UCSD-AML1 (cell line): ENCODE results near the gene NCAN.

Source experiments
- DNase-seq: peaks from one replicate; lab custom pipeline; 2025; ENCODE audit not compliant: unreplicated experiment; lab: John Stamatoyannopoulos, UW

NCAN gene

DNA sequence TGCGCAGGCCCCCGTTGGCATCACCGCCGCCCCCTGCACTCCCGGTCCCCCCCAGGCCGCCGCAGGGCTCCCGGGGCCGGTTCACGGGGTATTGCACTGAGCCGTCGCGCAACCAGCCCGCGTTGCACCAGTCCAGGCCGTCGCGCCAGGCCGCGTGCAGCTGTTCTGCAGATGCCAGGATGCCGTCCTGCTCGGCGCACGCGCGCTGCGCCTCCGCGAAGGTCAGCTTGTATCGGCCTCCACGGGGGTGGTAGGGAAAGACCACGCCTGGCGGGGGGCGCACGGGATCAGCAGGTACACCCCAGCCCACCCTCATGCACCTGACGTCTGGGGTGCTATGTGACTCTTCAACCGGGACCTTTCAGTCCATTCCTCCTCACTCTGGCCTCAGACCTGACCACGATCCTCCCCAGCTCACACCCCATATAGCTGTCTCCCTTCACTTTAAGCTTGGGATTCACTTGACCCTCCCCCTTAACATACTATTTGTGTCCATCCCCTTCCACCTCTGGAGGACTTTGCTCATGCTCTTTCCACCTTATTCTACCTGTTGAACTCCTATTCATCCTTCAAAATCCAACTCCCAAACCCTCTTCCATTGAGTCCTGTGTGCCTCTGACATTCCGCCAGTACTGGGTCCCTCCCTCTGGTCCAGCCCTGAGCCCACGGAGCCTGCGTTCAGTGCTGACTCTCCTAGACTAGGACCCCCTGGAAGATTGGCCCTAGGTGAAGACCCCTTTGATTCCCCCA is 47.0 kb downstream of the NCAN start:
- no peak for DNase-seq

DNA sequence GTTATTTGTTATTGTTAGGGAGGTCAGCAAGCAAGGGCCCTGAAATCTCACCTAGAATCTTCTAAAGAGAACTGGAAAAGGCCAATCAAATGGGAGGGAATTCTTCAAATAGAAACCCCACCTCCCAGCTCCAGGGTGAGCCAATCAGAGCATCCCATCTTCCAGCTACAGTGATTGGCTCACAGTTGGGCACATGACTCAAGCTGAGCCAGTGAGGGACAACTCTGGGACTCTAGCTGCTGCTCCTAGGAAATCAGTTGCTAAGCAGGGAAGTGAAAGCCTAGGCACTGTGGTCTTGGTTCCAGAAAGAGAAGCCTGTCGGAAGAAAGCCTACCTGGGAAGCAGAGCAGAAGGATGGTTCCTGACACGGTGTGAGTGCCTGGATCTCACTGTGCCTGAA is 48.0 kb downstream of the NCAN start:
- DNase-seq: no peak

DNA sequence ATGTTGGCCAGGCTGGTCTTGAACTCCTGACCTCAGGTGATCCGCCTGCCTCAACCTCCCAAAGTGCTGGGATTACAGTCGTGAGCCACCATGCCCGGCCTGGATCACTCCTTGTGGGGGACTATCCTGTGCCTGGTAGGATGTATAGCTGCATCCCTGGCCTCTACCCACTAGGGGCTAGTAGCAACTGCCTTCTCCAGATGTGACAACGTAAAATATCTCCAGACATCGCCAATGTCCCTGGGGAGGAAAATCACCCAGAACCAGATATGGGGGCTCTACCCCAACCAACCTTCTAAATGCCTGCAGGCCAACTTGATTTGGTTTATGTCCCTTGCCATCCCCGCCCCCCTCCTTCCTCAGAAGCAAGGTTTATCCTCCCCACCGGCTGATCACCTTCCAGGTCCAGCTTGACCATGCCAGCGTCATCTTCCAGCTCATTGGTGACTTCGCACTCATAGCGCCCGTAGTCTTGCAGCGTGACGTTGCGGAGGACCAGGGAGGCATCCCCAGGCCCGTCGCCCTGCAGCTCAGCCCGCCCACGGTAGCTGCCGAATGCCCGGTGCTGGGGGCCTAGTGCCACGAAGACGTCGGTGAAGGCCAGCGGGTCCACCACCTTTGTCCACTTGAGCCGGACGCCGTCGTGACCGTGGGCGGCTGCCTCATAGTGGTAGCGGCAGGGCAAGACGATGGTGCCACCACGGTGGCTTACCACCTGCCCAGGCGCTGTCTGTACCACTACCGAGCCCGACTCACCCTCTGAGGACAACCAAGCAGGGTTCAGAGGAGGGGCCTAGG is 48.9 kb downstream of the NCAN start:
- no peak for DNase-seq

DNA sequence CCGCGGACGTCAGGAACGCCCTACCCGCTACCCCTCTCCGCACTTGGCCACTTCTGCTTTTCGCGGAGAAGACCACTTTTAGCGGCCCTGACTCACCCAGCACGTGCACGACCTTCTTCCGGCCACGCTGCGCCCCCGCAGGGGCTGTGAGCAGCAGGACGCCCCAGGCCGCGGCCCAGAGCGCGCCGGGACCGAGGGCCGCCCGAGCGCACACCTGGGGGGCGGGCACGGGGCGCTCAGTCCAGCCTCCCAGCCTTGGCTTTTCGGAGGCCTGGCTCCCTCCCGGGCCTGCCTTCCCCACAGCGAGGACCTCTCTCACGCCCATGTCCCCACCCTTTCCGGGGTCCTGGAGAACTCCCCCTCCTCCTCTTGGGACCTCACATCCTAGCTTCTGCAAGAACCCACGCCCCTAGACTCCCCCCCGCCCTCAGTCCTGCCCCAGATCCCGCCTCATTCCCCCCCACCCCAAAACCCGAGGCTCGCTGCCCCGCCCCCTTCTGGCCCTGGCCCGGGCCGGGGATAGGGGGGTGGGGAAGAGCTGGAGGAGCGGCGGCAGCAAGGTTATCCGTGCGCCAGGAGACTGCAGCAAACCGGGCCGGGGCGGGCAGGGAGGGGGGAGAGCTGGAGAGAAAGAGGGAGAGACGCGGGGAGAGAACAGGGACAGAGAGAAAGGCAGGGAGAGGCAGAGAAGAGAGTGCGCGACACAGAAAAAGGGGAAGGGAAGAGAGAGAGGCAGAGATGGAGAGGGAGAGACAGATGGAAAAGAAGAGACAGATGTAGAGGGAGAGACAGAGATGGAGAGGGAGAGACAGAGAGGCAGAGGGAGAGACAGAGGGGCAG is 49.8 kb downstream of the NCAN start:
- no peak for DNase-seq

DNA sequence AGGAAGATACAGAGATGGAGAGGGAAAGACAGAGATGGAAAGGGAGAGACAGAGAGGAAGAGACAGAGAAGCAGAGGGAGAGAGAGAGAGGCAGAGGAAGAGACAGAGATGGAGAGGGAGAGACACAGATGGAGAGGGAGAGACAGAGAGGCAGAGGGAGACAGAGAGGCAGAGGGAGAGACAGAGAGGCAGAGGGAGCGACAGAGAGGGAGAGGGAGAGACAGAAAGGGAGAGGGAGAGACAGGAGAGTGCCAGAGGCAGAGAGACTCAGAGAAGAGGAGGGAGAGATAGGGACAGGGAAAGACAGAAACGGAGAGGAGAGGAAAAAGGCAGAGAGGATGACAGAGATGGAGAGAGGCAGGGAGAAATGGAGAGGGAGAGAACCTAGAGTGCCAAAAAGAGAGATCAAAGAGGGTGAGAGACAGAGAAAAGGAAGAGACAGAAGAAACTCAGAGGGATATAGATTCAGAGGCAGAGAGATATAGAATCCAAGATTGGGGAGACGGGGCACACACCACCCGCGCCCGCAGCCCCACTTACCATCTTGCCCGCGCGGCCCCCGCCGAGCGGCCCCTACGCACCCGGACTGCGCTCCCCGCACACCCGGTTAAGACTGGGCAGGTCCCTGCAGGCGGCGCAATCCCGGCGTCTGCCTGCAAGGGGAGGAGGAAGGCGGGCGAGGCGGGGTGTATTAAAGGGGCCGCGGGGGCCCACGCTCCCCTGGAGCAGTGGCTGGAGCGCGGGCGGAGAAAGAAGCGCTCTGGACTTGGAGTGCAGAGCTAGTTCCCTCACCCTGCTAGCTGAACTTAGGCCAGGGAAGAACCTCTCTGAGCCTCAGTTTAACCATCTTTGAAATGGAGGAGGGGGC is 50.7 kb downstream of the NCAN start:
- no peak for DNase-seq

DNA sequence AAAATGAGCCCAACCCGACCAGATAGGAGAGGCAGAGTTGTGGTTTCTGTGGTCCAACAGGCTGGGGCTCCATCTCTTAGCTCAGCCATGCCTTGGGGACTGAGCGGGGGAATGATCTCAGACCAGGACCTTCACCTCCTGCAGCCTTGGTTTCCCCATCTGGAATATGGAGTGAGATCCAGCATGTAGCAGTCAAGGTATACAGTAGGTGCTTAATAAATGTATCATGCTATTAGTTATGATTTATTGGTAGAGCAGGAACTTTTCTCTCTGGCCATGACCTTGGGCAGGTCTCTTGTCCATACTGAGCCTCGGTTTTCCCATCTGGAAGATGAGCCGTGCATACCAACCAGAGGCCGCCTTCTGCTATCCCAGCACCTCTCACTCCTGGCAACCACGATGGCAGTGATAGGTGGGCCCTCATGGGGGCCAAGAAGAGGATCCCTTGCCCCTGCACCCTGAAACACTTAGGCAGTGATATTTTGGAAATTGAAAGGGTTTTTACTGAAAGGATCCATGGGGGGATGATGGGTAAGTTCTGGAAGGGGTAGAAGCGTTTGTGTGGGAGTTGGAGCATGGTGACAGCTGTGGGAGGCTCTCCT is 52.2 kb downstream of the NCAN start:
- DNase-seq: no peak

DNA sequence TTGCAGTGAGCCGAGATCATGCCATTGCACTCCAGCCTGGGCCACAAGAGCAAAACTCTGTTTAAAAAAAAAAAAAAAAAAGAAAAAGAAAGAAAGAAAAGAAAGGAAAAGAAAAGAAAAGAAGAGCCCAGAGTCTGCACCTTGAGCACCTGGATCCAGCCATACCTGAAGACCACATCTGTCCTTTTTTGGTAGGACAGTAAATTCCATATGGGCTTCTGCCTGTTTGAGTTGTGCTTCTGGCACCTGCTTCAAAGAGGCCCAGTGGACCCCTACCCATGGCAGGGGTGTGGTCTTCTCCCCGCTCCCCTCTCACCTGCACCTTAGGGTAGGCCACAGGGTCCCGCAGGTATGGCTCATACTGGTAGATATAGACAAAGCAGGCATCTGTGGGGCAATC is 55.5 kb downstream of the NCAN start:
- DNase-seq: no peak

DNA sequence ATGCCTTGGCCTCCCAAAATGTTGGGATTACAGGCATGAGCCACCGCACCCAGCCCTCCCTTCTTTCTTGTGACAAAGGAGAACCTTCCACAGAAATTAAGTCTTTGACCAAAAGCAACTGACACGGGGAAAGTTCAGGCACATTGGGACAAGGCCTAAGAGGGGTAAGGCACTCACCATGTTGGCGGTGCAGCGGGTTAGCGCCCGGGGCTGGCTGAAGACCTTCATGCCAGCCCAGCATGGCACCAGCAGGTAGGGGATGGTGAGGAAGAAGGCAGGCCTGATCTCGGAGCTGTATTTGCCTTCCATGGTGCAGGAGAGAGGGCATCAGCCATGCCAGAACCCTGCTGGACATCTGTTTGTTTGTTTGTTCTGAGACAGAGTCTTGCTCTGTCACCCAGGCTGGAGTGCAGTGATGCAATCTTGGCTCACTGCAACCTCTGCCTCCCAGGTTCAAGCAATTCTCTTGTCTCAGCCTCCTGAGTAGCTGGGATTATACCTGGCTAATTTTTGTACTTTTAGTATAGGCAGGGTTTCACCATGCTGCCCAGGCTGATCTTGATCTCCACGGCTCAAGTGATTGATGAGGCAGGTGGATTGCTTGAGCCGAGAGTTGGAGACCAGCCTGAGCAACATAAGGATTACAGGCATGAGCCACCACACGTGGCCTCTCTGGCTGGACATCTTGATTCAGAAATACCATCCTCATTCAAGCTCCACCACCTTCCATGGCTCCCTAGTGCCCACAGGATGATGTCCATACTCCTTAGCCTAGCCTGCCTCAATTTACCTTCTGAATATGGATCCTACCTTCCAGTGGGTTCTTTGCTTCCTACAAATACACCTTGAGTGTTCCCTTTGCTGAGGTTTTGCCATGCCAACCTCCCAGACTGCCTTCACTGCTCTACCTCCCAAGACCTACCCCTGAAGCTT is 57.0 kb downstream of the NCAN start:
- no peak for DNase-seq

DNA sequence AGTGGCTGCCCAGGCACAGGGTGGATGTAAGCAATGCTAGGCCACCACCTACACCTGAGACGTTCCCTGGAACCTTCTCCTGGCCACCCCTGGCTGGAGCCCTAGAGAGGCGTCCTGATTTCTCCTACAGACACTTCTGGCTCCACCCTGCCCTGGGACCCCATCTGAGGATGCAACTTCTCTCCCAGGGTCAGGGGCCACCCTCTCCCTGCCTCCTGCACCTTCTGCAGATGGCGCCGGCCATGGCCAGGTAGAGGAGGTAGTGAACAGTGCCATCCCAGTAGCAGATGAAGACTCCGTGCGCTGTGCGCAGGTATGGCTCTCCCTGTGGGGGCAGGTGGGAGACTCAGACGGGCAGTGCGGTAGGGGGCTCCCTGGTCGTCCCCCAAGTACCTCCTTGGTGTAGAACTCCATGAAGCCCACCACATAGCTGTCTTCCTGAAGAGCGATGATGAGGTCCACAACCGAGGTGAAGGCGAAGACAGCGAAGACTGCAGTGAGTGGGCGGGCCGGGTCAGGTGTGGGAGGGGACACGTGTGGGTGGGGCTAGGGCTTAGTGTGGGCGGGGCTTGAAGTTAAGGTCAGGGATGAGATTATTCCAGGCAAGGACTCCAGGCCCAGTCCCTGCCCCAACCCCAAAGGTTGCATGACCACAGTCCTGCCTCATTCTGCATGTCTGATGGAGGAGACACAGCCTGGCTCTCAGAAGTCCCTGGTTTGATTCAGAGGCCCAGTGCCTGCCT is 58.4 kb downstream of the NCAN start:
- DNase-seq: no peak

DNA sequence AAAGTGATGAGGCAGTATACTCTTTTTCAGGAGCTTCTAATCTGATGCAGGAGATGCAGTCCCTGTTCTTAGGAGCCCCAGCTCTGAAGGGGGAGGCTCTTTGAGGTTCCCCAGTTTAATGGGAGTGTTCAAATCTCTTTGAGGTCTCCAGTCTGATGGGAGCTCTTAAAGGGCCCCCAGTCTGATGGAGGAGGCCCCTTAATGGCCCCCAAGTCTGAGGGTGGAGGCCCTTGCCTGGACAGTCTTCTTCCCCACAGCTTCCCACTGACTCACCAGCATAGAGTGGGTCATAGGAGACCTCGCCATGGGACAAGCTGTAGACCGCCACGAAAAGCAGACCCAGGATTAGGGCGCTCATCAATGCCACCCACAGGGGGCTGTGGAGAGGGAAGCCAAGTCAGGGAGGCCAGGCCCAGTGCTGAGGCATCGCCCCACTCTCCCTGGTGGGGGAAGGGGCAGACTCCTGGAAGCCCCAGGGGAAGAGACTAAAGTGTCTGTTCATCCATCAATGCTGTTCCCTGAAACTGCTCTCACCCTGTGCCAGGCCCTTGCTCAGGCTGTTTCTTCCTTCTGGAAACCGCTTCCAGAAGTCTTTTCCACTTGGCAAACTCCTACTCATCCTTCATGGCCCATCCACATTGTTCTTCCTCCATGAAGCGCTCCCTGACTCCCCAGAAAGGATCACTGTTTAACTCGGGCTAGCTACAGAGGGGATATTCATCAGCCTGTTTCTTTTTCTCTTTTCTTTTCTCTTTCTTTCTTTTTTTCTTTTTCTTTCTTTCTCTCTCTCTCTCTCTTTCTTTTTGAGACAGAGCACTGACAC is 59.2 kb downstream of the NCAN start:
- DNase-seq: no peak

DNA sequence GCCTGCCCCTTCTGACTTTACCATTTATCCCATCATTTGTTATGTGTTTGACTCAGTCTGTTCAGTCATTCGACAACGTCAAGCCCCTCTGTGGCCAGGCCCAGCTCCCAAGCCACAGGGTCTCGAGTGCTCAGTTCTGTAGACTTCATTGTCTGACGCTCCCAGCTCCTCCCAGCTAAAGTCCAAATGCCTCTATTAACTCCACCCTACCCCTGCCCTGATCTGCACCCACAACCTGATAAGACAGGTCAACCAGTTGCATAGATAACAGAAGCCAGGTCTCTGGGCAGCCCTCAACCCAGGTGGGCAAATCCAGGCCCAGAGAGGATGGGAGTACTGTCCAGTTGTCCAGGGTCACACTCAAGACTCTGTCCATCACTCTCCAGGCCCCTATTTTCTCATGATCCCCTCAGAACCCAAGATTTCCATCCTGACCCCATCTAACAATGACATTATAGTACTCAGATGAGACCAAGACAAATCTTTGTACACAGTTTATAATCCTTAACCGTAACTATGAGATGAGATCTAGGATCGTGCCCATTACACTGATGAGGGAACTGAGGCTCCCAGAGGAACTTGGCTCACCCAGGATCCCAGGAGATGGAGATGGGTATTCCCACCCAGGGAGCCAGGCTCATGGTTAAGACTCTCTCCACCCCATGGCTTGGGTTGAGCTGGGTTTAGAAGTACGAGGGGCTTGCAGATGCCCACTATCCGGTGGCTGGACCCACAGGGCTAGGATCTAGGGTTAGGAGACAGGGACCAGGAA is 60.3 kb downstream of the NCAN start:
- no peak for DNase-seq

DNA sequence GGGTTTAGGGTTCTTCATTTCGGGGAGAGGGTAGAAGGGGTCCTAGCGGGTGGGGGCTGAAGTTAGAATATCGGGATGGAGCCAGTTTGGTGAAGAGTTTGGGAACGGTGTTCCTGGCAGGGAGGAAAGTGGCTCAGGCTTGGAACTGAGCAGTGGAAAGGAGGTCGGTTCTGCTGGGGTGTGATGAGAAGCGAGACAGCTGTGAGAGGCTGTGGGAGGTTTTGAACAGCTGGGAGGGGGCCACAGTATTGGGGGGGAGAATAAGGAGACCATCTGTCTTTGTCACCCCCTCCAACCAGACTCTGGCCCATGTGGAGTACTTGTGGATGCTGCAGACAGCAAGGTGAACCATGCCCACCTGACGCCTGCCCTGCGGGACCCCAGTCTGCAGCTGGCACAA is 62.4 kb downstream of the NCAN start:
- DNase-seq: no peak

DNA sequence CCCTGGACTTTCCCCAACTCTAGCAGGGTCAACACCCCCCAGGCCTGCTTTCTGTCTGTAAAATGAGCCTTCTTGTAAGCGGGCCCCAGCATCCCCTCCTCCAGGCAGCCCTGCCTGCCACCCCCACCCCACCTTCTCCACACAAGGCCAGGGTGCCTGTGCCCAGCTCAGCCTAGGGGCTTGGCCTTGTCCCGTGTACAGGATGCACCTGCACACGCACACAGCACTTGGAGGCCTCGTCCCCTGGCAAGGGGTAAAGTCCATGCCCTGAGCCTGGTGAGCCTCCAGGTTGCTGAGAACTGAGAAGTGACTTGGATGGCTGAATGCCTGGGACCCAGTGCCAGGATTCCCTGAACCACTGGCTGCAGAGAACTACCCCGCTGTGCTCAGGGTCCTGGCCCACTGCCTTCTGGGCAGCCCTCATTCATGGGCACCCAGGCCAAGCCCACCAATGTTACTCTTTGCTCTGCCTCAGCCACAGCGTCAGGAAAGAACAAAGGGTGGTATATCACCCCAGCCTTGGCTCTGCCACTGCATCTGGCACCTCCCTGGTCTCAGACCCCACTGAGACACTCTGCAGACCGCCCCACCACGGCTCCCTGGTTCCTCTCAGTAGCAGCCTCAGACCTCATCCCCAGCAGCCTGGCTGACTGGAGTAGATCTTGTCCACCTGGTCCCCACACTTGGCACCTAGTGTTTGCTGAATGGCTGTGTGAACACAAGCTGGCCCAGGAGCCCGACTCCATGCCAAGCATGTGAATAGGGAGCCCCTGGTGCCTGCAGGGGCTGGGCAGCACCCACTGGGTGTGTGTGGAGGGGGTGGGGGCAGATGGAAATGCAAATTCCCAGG is 63.2 kb downstream of the NCAN start:
- DNase-seq: no peak

DNA sequence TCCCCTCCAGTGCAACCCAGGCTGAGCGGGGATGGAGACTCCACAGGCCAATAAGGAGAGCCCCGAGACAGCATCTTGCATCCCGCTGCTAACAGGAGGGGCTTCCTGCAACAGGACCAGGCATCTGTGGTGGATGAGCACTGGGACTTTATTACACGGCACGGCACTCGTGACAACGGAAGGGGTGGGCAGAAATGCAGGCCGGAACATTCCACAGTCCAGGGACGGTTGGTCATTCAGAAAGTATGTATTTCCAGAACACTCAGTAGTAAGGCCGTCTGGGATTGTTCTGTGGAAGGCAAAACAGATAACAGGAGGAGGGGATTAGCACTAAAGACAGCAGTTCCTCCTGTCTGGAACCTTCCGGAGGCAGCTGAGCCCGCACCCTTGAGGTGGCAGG is 64.6 kb downstream of the NCAN start:
- no peak for DNase-seq

DNA sequence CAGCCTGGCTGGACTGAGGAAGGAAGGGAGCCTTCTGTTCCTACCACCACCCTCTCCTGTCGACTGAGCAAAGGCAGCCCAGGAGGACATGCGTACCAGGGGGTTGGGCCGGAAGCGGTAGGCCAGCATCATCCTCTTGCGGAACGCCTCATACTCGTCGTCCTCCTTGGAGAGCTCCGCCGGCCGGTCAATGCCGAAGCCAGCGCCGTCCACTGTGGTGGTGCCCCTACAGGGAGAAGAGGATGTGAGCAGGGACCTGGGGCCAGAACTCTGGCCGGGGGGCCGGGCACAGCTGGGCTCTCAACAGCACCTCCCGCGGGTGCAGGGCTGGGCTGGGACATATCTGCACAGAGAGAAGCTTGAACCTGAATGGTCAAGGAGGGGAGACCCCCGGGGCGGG is 65.1 kb downstream of the NCAN start:
- no peak for DNase-seq

DNA sequence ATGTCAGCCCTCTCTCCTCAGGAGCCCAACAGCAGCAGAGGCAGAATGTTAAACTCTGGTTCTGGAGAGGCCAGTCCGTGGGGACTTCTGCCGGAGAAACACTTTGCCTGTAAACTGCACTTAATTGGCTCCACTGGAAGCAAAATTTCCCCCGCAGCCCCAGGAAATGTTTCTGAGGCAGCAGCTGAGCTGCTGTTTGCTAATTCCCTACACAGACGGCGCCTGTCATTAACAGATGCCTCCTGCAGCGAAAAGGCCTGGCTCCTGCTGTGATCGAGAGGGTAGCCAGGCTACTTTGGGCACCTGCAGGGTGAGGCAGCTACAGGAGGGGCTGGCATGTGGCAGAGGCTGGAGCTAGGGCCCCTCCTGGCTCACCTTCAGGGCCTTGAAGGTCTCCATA is 66.6 kb downstream of the NCAN start:
- no peak for DNase-seq
